Epithelial cell of prostate (primary cell): ENCODE data around the gene TP53I13.
A peak's percentile ranks its signal among the peaks of the same experiment; 100 is the strongest.
"Not testable (repeated sequence)": the region's sequence is repeated elsewhere in the genome, so short reads cannot be mapped to it uniquely, and the experiment has no call there.

Experiments used
- DNase-seq: peaks from one replicate; pipeline ENCODE4 v3.0.0-alpha.2; 2011; ENCODE audit warnings: low read depth, low spot score
- H3K27ac ChIP-seq: fragments of 450-650 bp; 2 replicates; pipeline ENCODE4 v1.5.1; 2017; ENCODE audit warnings: mild to moderate bottlenecking

The TP53I13 gene

GRCh38 chr17:29568331-29569244, at the start of gene TP53I13:
TSS of gene TP53I13 (plus strand) at chr17:29568701. CDS start at chr17:29568759, 58 bp downstream.
- peak within 1 kb of the TSS; percentile 80 for H3K27ac ChIP-seq
- no peak for DNase-seq

GRCh38 chr17:29524692-29525091, 43.8 kb upstream of the TP53I13 start:
- DNase-seq: no peak
- no peak overlapping the region for H3K27ac ChIP-seq

- no peak for DNase-seq
Measured at GRCh38 chr17:29526322-29526721, 42.2 kb upstream of the TP53I13 start.

GRCh38 chr17:29533976-29534375, 34.5 kb upstream of the TP53I13 start:
- no peak for DNase-seq

More at GRCh38 chr17:29526322-29526721, 42.2 kb upstream of the TP53I13 start:
- H3K27ac ChIP-seq: no peak overlapping the region

GRCh38 chr17:29544066-29544465, 24.4 kb upstream of the TP53I13 start:
- no peak overlapping the region for H3K27ac ChIP-seq
- no peak for DNase-seq

More at GRCh38 chr17:29533976-29534375, 34.5 kb upstream of the TP53I13 start:
- no peak overlapping the region for H3K27ac ChIP-seq

GRCh38 chr17:29546085-29546484, 22.4 kb upstream of the TP53I13 start:
- H3K27ac ChIP-seq: no peak overlapping the region
- DNase-seq: no peak

GRCh38 chr17:29546830-29547229, 21.7 kb upstream of the TP53I13 start:
- no peak for DNase-seq
- H3K27ac ChIP-seq: no peak overlapping the region

GRCh38 chr17:29549177-29549923, 19.2 kb upstream of the TP53I13 start:
- DNase-seq: no peak
- no peak overlapping the region for H3K27ac ChIP-seq

- DNase-seq: no peak
- H3K27ac ChIP-seq: no peak overlapping the region
Measured at GRCh38 chr17:29555840-29556239, 12.7 kb upstream of the TP53I13 start.

- H3K27ac ChIP-seq: no peak overlapping the region
- DNase-seq: no peak
Measured at GRCh38 chr17:29557085-29557738, 11.3 kb upstream of the TP53I13 start.

- DNase-seq: no peak
- no peak overlapping the region for H3K27ac ChIP-seq
Measured at GRCh38 chr17:29557739-29558116, 10.8 kb upstream of the TP53I13 start.

- DNase-seq, H3K27ac ChIP-seq: not testable (repeated sequence)
Measured at GRCh38 chr17:29558139-29558538, 10.4 kb upstream of the TP53I13 start.

- DNase-seq: no peak
- H3K27ac ChIP-seq: no peak overlapping the region
Measured at GRCh38 chr17:29559640-29560039, 8.9 kb upstream of the TP53I13 start.

- DNase-seq: no peak
- H3K27ac ChIP-seq: no peak overlapping the region
Measured at GRCh38 chr17:29560316-29560715, 8.2 kb upstream of the TP53I13 start.

- DNase-seq: no peak
- no peak overlapping the region for H3K27ac ChIP-seq
Measured at GRCh38 chr17:29561554-29562517, 6.7 kb upstream of the TP53I13 start.

- DNase-seq: no peak
- H3K27ac ChIP-seq: no peak overlapping the region
Measured at GRCh38 chr17:29562615-29563014, 5.9 kb upstream of the TP53I13 start.

GRCh38 chr17:29563816-29564215, 4.7 kb upstream of the TP53I13 start:
- DNase-seq: no peak
- no peak overlapping the region for H3K27ac ChIP-seq

- no peak for DNase-seq
- H3K27ac ChIP-seq: no peak overlapping the region
Measured at GRCh38 chr17:29565643-29566472, 2.6 kb upstream of the TP53I13 start.
